GM12874 (cell line): ENCODE results near the gene MOCS3.

Experiments used
- CTCF ChIP-seq: IDR thresholded peaks from 2 replicates; pipeline ENCODE4 v1.5.1; 2011; ENCODE audit warnings: low read depth, mild to moderate bottlenecking, control low read depth, low read length, moderate library complexity; ENCODE audit not compliant: insufficient read depth

Gene MOCS3

GRCh38 chr20:50928469-50928868, 30.1 kb upstream of the MOCS3 start:
- peak; percentile 25; the same call in 1 of the 2 replicates for TF ChIP-seq CTCF

- peak; percentile 98 for TF ChIP-seq CTCF
These were observed 29.1 kb upstream of the MOCS3 start for GRCh38 chr20:50929299-50930138.

- TF ChIP-seq CTCF = no peak
These were observed 28.3 kb upstream of the MOCS3 start for GRCh38 chr20:50930139-50930975.

- TF ChIP-seq CTCF = no peak
These were observed 27.7 kb upstream of the MOCS3 start for GRCh38 chr20:50930976-50931305.

GRCh38 chr20:50931306-50932015, 27.2 kb upstream of the MOCS3 start, which contains the start of gene ADNP:
TSS of gene ADNP (minus strand) at chr20:50931437. CDS start at chr20:50903996, 27,441 bp downstream.
- peak; percentile 62 for TF ChIP-seq CTCF

- TF ChIP-seq CTCF = no peak
These were observed 26.6 kb upstream of the MOCS3 start for GRCh38 chr20:50932016-50932485.
